T follicular helper cell (primary cell): ENCODE measurements around the gene TASOR2.

Experiments used
- DNase-seq: peaks from one replicate; pipeline ENCODE4 v3.0.0-alpha.2; 2020; ENCODE audit warnings: low read depth

TASOR2 gene

GRCh38 chr10:5683065-5683464, 1.6 kb upstream of the TASOR2 start:
- DNase-seq, result no peak

- DNase-seq, result peak; percentile 59
Observed at GRCh38 chr10:5684971-5685763, 529 bp downstream of the TASOR2 start.

GRCh38 chr10:5685764-5686240, 1.2 kb downstream of the TASOR2 start:
- DNase-seq, result no peak

GRCh38 chr10:5688587-5688986, 3.9 kb downstream of the TASOR2 start:
- no peak for DNase-seq

GRCh38 chr10:5691786-5692185, 7.1 kb downstream of the TASOR2 start:
- DNase-seq, result no peak

GRCh38 chr10:5692461-5693358, 8.1 kb downstream of the TASOR2 start:
- peak; percentile 48 for DNase-seq

GRCh38 chr10:5694573-5694972, 9.9 kb downstream of the TASOR2 start:
- no peak for DNase-seq

GRCh38 chr10:5697342-5697741, 12.7 kb downstream of the TASOR2 start:
- DNase-seq, result no peak

- no peak for DNase-seq
Observed at GRCh38 chr10:5698062-5698461, 13.4 kb downstream of the TASOR2 start.

- no peak for DNase-seq
Observed at GRCh38 chr10:5708356-5708755, 23.7 kb downstream of the TASOR2 start.

GRCh38 chr10:5709865-5710264, 25.2 kb downstream of the TASOR2 start:
- no peak for DNase-seq

GRCh38 chr10:5710859-5711258, 26.2 kb downstream of the TASOR2 start:
- no peak for DNase-seq

- no peak for DNase-seq
Observed at GRCh38 chr10:5711642-5712041, 27.0 kb downstream of the TASOR2 start.

GRCh38 chr10:5719546-5719945, 34.9 kb downstream of the TASOR2 start:
- no peak for DNase-seq

GRCh38 chr10:5720182-5720581, 35.5 kb downstream of the TASOR2 start:
- no peak for DNase-seq

- DNase-seq, result no peak
Observed at GRCh38 chr10:5723692-5724091, 39.1 kb downstream of the TASOR2 start.

GRCh38 chr10:5730766-5731165, 46.1 kb downstream of the TASOR2 start:
- DNase-seq, result no peak

GRCh38 chr10:5731559-5731958, 46.9 kb downstream of the TASOR2 start:
- DNase-seq, result no peak

GRCh38 chr10:5732141-5732540, 47.5 kb downstream of the TASOR2 start:
- DNase-seq, result no peak
